Stimulated activated CD8-positive, alpha-beta memory T cell treated with anti-CD3 and anti-CD28 coated beads, Interleukin-15, amount 100 ng/mL, for 1 hour (primary cell): ENCODE results near the gene GPR152.

Experiments
- DNase-seq: peaks from one replicate; pipeline ENCODE4 v3.0.0-alpha.2; 2020; ENCODE audit warnings: low read depth

Gene GPR152

DNA sequence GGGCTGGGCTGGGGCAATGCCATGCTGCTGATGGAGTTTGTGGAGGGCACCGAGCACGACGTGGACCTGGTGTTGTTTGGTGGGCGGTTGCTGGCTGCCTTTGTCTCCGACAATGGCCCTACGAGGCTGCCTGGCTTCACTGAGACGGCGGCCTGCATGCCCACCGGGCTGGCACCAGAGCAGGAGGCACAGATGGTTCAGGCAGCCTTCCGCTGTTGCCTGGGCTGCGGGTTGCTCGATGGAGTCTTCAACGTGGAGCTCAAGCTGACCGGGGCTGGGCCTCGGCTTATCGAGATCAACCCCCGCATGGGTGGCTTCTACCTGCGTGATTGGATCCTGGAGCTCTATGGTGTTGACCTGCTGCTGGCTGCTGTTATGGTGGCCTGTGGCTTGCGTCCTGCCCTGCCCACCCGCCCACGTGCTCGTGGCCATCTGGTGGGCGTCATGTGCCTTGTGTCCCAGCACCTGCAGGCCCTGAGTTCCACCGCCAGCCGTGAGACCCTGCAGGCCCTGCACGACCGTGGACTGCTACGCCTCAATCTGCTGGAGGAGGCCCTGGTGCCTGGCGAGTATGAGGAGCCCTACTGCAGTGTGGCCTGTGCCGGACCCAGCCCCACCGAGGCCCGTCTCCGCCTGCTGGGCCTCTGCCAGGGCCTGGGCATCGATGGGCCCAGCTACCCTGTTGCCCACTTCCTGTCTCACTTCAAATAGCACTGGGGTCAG is 28.5 kb downstream of the GPR152 start:
- DNase-seq, result no peak

- no peak for DNase-seq
Observed at GRCh38 chr11:67423466-67423865, 29.1 kb downstream of the GPR152 start.

- DNase-seq, result no peak
Observed at GRCh38 chr11:67422891-67423290, 29.6 kb downstream of the GPR152 start.

DNA sequence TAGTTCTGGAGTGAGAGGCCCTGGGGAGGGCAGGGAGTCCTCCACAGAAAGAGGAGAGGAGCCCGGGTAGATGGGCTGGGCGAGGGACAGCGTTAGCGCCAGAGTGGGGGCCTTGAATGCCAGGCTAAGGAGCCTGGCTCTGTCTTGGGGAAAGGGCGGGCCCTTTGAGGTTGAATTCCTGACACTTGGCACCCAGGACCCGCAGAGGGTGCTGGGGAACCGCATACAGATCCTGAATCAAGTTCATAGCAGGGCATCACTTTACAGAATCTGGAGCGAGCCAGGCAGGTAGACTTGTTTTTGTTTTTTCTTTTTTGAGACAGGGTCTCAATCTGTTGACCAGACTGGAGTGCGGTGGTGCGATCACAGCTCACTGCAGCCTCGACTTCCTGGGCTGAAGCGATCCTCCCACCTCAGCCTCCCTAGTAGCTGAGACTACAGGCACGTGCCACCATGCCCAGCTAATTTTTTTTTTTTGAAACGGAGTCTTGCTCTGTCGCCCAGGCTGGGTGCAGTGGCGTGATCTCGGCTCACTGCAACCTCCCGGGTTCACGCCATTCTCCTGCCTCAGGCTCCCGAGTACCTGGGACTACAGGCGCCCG is 31.0 kb downstream of the GPR152 start:
- DNase-seq, result no peak

DNA sequence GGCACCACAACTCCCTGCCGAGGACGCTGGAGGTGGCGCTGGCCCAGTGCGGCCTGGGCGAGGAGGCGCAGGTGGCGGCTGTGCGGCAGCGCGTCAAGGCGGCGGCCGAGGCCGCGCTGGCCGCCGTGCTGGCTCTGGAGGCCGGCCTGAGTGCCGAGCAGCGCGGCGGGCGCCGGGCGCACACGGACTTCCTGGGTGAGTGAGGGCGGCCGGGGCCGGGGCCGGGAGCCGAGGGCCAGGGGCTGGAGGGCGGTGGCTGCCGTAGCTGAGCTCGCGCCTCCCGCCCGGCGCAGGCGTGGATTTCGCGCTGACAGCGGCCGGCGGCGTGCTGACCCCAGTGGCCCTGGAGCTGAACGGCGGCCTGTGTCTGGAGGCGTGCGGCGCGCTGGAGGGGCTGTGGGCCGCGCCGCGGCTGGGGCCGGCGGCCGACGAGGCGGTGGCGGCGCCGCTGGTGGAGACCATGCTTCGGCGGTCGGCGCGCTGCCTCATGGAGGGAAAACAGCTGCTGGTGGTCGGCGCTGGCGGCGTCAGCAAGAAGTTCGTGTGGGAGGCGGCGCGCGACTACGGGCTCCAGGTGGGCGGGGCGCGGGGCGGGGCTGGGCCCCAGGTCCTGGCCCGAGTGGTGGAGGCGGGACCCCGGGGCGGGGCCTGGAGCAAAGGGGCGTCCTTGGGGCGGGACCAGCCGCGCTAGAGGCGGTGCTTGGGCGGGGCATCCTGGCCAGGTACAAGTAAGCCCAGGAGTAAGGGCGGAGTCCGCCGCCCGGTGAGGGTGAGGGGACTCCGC is 31.7 kb downstream of the GPR152 start:
- DNase-seq, result peak; percentile 98

GRCh38 chr11:67420147-67420645 is 32.3 kb downstream of the GPR152 start:
- DNase-seq, result no peak

- DNase-seq, result no peak
Observed at GRCh38 chr11:67419325-67420049, 33.0 kb downstream of the GPR152 start.

DNA sequence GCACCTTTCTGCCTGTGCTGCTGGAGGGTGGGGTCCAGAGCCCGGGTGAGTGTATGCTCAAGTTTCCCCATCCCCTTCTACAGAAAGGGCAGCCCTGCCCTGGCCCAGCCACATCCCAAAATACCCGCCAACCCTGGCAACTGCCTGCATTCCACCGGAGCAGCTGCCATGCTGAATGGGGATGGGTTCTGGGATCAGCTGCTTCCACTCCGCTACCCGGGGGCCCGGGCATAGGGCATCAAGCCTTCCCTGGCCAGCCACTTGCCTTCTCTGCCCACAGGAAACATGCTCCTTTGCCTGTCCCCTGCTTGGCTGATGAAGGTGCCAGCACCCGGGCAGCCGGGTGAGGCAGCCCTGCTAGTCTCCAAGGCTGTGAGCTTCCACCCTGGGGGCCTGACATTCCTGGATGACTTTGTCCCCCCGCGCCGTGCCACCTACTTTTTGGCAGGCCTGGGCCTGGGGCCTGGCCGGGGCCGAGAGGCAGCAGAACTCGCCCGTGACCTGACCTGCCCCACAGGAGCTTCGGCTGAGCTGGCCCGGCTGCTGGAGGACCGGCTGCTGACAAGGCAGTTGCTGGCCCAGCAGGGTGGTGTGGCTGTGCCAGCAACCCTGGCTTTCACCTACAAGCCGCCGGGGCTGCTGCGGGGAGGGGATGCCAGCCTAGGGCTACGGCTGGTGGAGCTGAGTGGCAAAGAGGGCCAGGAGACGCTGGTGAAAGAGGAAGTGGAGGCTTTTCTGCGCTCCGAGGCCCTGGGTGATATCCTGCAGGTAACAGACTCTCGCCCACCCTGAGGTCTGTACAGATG is 33.9 kb downstream of the GPR152 start:
- DNase-seq, result no peak

GRCh38 chr11:67417425-67417824 is 35.1 kb downstream of the GPR152 start:
- no peak for DNase-seq

GRCh38 chr11:67416416-67417335 is 35.9 kb downstream of the GPR152 start:
- DNase-seq, result peak; percentile 53

- DNase-seq, result no peak
Observed at GRCh38 chr11:67415501-67416304, 36.8 kb downstream of the GPR152 start, which contains the start of gene CARNS1. Gene CARNS1 (plus strand): TSS chr11:67415678. CDS start chr11:67416200, 522 bp downstream.

GRCh38 chr11:67413266-67413849 is 39.2 kb downstream of the GPR152 start:
- no peak for DNase-seq

DNA sequence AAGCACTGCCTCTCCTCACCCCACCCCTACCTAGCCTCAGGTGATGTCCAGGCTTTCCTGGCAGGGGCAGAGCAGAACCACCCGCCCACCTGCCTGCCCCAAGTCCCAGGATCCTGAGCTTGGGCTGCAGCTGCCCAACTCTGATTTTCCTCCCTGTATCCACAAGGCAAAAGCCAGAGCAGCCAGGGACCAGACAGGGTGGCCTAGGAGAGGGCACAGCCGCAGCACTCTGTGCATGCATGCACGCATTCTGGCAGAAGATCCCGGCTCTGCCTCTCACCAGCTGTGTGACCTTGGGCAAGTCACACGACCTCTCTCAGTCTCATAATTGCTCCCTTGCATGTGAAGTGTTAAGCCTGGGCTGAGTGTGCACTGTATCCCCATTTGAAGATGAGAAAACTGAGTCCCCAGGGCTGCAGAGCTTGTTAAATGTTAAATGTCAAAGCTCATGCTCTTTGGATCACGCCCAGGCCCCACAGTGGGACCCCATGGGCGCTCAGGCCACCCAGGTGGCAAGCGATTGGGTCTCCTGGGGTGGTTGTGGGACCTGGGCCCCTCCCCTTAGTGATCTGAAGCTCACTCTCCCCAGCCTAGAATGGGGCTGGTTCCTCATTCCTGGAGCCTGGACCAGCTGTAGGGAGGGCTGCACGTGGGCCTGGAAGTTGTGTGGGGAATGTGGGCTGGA is 39.9 kb downstream of the GPR152 start:
- no peak for DNase-seq

DNA sequence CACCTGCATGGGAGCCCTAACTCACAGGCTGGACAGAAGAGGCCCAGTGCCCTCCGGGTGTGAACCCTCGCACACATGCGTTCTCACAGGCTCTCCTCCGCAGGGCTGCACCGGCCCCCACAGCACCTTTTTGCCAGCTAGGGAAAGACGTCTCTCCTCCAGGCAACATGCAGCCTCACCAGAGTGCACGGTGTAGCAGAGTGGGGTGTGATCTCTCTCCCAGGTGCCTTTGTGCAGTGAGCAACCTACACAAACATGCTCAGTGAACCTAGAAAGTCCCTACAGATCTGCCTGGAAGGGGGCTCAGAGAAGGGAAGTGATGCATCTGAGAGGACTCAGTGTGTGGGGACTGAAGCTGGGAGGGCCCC is 40.8 kb downstream of the GPR152 start:
- DNase-seq, result no peak

DNA sequence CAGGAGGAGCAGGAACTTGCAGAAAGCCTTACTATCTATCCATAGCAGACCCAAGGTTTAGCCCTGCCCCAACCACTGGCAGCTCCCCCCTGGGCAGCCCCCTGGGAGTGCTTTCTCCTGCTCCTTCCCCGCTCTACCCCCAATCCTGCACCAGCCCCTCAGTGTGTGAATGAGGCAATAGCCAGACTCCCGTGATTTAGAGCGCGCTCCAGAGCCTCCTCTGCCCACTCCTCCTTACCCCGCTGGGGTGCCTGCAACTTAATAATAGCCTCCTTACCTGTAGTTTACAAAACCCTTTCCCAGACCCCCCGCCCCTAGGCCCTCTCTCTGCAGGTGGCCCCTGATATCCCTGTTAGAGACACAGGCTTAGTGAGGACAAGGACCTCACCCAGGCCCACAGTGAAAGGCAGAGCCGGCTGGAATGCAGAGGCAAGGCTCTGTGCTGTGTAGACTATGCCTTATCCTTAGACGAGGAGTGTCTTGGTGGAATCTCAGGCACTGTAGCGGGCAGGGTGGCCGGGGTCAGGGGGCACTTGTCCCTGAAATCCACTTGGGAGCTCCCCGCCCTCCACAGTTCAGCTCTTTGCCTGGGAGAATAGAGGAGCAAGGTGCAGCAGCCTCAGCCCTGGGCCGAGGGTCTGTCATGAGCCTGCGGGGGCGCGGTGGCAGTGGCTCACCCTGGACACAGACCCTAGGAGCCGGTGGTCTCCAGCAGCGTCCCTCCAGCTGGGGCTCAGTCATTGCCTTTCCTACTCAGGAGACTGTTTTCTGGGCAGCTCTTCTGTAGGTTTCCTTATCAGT is 41.3 kb downstream of the GPR152 start:
- no peak for DNase-seq

GRCh38 chr11:67410369-67410831 is 42.1 kb downstream of the GPR152 start:
- no peak for DNase-seq

GRCh38 chr11:67409781-67410368 is 42.7 kb downstream of the GPR152 start:
- no peak for DNase-seq
